Activated T-helper 1 cell treated with anti-CD3 and anti-CD28 coated beads, Interleukin-12 subunit alpha, Interleukin-12 subunit beta, Interleukin-2, Interleukin-4 antibody, amounts not matched to agents 30 ng/mL and 10 ng/mL and 1 ng/mL, durations not matched to agents 14 hours and 24 hours and 36 hours (primary cell): Measurements from ENCODE around the gene ELK3. TPM values are rescaled to one million over a fixed set of nuclear protein-coding genes. Genes with fewer than 3 reads are reported as not detected.
"Not testable (repeated sequence)": the region's sequence is repeated elsewhere in the genome, so short reads cannot be mapped to it uniquely, and the experiment has no call there.

Source experiments
- DNase-seq: peaks from one replicate; pipeline ENCODE4 v3.0.0; 2021; ENCODE audit warnings: low spot score
- H3K27ac Mint-ChIP-seq: one replicate; pipeline ENCODE4 v1.8.0; 2021; ENCODE audit warnings: mild to moderate bottlenecking, mixed read lengths
- H3K27me3 Mint-ChIP-seq: one replicate; pipeline ENCODE4 v1.8.0; 2022; ENCODE audit warnings: mild to moderate bottlenecking, moderate library complexity, mixed read lengths; ENCODE audit not compliant: insufficient read depth
- H3K36me3 Mint-ChIP-seq: one replicate; pipeline ENCODE4 v1.8.0; 2021; ENCODE audit warnings: low read depth, mixed read lengths
- H3K4me1 Mint-ChIP-seq: one replicate; pipeline ENCODE4 v1.8.0; 2021; ENCODE audit warnings: low read depth, mixed read lengths
- H3K4me3 Mint-ChIP-seq: one replicate; pipeline ENCODE4 v1.8.0; 2021; ENCODE audit warnings: mild to moderate bottlenecking, moderate library complexity, mixed read lengths
- H3K9me3 Mint-ChIP-seq: one replicate; pipeline ENCODE4 v1.8.0; 2021; ENCODE audit warnings: mixed read lengths
- intact Hi-C: fragments of 100-400 bp; cut with micrococcal nuclease; formaldehyde crosslinking; loops from one replicate; pipeline ENCODE4 v1.15.1; 2024
- total RNA-seq: library from RNA; stranded (reverse); gene quantifications from 2 replicates; pipeline ENCODE4 v1.2.3, GENCODE V29; 2022

The ELK3 gene
- total RNA-seq, 1 donor from 2014 or later, result 40.8 TPM

- DNase-seq, result no peak
- H3K36me3 Mint-ChIP-seq, result peaks cover 20% of the 10 kb centered on the region
- no peaks in the 10 kb centered on the region for H3K9me3 Mint-ChIP-seq
- peaks cover 9% of the 10 kb centered on the region for H3K4me1 Mint-ChIP-seq
- H3K27ac Mint-ChIP-seq, result no peak overlapping the region
- no peaks in the 10 kb centered on the region for H3K27me3 Mint-ChIP-seq
- intact Hi-C loops, result loop anchor here (5.0 kb wide), 1 partner anchor 52 kb away; no protein-coding TSS in a partner anchor
- H3K4me3 Mint-ChIP-seq, result no peak overlapping the region
Measured at GRCh38 chr12:96300064-96300463, 105.9 kb downstream of the ELK3 start.

GRCh38 chr12:96301732-96302131 lies 107.6 kb downstream of the ELK3 start:
- Mint-ChIP-seq H3K27ac (no peak overlapping the region), H3K27me3 (no peaks in the 10 kb centered on the region)
- intact Hi-C loops, result loop anchor here (5.0 kb wide), 1 partner anchor 51 kb away; no protein-coding TSS in a partner anchor

GRCh38 chr12:96302687-96303310 lies 108.6 kb downstream of the ELK3 start:
- no peaks in the 10 kb centered on the region for H3K9me3 Mint-ChIP-seq
- H3K36me3 Mint-ChIP-seq, result peaks cover 15% of the 10 kb centered on the region
- no peak for DNase-seq
- H3K27ac Mint-ChIP-seq, result no peak overlapping the region
- H3K4me3 Mint-ChIP-seq, result no peak overlapping the region
- intact Hi-C loops, result loop anchor here (5.0 kb wide), 1 partner anchor 50 kb away; no protein-coding TSS in a partner anchor
- peaks cover 15% of the 10 kb centered on the region for H3K4me1 Mint-ChIP-seq
- H3K27me3 Mint-ChIP-seq, result no peaks in the 10 kb centered on the region

More at GRCh38 chr12:96301732-96302131, 107.6 kb downstream of the ELK3 start:
- DNase-seq, result no peak
- peaks cover 19% of the 10 kb centered on the region for H3K36me3 Mint-ChIP-seq
- no peaks in the 10 kb centered on the region for H3K9me3 Mint-ChIP-seq
- no peak overlapping the region for H3K4me3 Mint-ChIP-seq
- peaks cover 15% of the 10 kb centered on the region for H3K4me1 Mint-ChIP-seq

GRCh38 chr12:96303653-96304052 lies 109.5 kb downstream of the ELK3 start:
- peaks cover 15% of the 10 kb centered on the region for H3K4me1 Mint-ChIP-seq
- peaks cover 15% of the 10 kb centered on the region for H3K36me3 Mint-ChIP-seq

GRCh38 chr12:96305665-96306064 lies 111.5 kb downstream of the ELK3 start:
- DNase-seq, result no peak
- H3K4me3 Mint-ChIP-seq, result no peak overlapping the region
- H3K27me3 Mint-ChIP-seq, result no peaks in the 10 kb centered on the region
- no peak overlapping the region for H3K27ac Mint-ChIP-seq
- intact Hi-C loops, result no loop called here
- peaks cover 13% of the 10 kb centered on the region for H3K4me1 Mint-ChIP-seq
- H3K36me3 Mint-ChIP-seq, result peaks cover 17% of the 10 kb centered on the region
- H3K9me3 Mint-ChIP-seq, result no peaks in the 10 kb centered on the region

More at GRCh38 chr12:96303653-96304052, 109.5 kb downstream of the ELK3 start:
- no peak for DNase-seq
- H3K27ac Mint-ChIP-seq, result no peak overlapping the region
- H3K4me3 Mint-ChIP-seq, result no peak overlapping the region
- intact Hi-C loops, result loop anchor here (5.0 kb wide), 1 partner anchor 49 kb away; no protein-coding TSS in a partner anchor
- no peaks in the 10 kb centered on the region for H3K27me3 Mint-ChIP-seq
- H3K9me3 Mint-ChIP-seq, result no peaks in the 10 kb centered on the region

GRCh38 chr12:96308881-96309280 lies 114.7 kb downstream of the ELK3 start:
- Mint-ChIP-seq H3K36me3 (peaks cover 14% of the 10 kb centered on the region), H3K27me3 (no peaks in the 10 kb centered on the region), H3K4me3 (no peak overlapping the region), H3K27ac (no peak overlapping the region), H3K9me3 (no peaks in the 10 kb centered on the region), H3K4me1 (peaks cover 6% of the 10 kb centered on the region)
- no peak for DNase-seq
- intact Hi-C loops, result no loop called here

GRCh38 chr12:96310067-96310466 lies 115.9 kb downstream of the ELK3 start:
- intact Hi-C loops, result no loop called here
- Mint-ChIP-seq H3K27ac (no peak overlapping the region), H3K9me3 (no peaks in the 10 kb centered on the region), H3K4me3 (no peak overlapping the region), H3K27me3 (no peaks in the 10 kb centered on the region), H3K36me3 (peaks cover 14% of the 10 kb centered on the region), H3K4me1 (peaks cover 12% of the 10 kb centered on the region)
- DNase-seq, result no peak

GRCh38 chr12:96311191-96311590 lies 117.0 kb downstream of the ELK3 start:
- Mint-ChIP-seq H3K27ac (no peak overlapping the region), H3K9me3 (no peaks in the 10 kb centered on the region), H3K27me3 (no peaks in the 10 kb centered on the region), H3K36me3 (peaks cover 10% of the 10 kb centered on the region), H3K4me3 (no peak overlapping the region), H3K4me1 (peaks cover 13% of the 10 kb centered on the region)
- intact Hi-C loops, result no loop called here
- no peak for DNase-seq

GRCh38 chr12:96313606-96314005 lies 119.4 kb downstream of the ELK3 start:
- H3K27ac Mint-ChIP-seq, result no peak overlapping the region
- H3K4me3 Mint-ChIP-seq, result no peak overlapping the region
- peaks cover 12% of the 10 kb centered on the region for H3K36me3 Mint-ChIP-seq
- no peak for DNase-seq
- H3K4me1 Mint-ChIP-seq, result peaks cover 13% of the 10 kb centered on the region
- H3K27me3 Mint-ChIP-seq, result no peaks in the 10 kb centered on the region
- intact Hi-C loops, result no loop called here
- H3K9me3 Mint-ChIP-seq, result no peaks in the 10 kb centered on the region

- intact Hi-C loops, result no loop called here
- Mint-ChIP-seq H3K27me3 (no peaks in the 10 kb centered on the region), H3K27ac (no peak overlapping the region), H3K36me3 (peaks cover 10% of the 10 kb centered on the region), H3K4me3 (no peak overlapping the region), H3K4me1 (peaks cover 13% of the 10 kb centered on the region), H3K9me3 (no peaks in the 10 kb centered on the region)
- no peak for DNase-seq
Measured at GRCh38 chr12:96314723-96315122, 120.5 kb downstream of the ELK3 start.

- H3K27me3 Mint-ChIP-seq, H3K36me3 Mint-ChIP-seq, H3K9me3 Mint-ChIP-seq, intact Hi-C loops, DNase-seq: not testable (repeated sequence)
- peaks cover 13% of the 10 kb centered on the region for H3K4me1 Mint-ChIP-seq
- H3K4me3 Mint-ChIP-seq, result peak overlapping the region; percentile 86
- peak overlapping the region; percentile 70 for H3K27ac Mint-ChIP-seq
Measured at GRCh38 chr12:96315741-96316481, 121.7 kb downstream of the ELK3 start.

GRCh38 chr12:96317801-96318200 lies 123.6 kb downstream of the ELK3 start:
- H3K4me3 Mint-ChIP-seq, DNase-seq, H3K9me3 Mint-ChIP-seq, intact Hi-C loops, H3K27ac Mint-ChIP-seq, H3K27me3 Mint-ChIP-seq: not testable (repeated sequence)
- peaks cover 13% of the 10 kb centered on the region for H3K4me1 Mint-ChIP-seq
- peaks cover 13% of the 10 kb centered on the region for H3K36me3 Mint-ChIP-seq
